C4-2B (cell line): ENCODE results near the gene PPP1R11.
A peak's percentile ranks its signal among the peaks of the same experiment; 100 is the strongest.
"Not testable (repeated sequence)": the region's sequence is repeated elsewhere in the genome, so short reads cannot be mapped to it uniquely, and the experiment has no call there.

Source experiments
- H3K27ac ChIP-seq: fragments of 450-650 bp; 2 replicates; pipeline ENCODE4 v1.5.1; 2017
- ZFX ChIP-seq: fragments of 450-650 bp; IDR thresholded peaks from 2 replicates; pipeline ENCODE4 v1.6.1; 2017
- TF ChIP-seq, protein P1 (sequence below): fragments of 450-650 bp; conservative IDR thresholded peaks from 2 replicates; pipeline ENCODE4 v1.5.1; 2017; ENCODE audit warnings: mild to moderate bottlenecking

The PPP1R11 gene

DNA sequence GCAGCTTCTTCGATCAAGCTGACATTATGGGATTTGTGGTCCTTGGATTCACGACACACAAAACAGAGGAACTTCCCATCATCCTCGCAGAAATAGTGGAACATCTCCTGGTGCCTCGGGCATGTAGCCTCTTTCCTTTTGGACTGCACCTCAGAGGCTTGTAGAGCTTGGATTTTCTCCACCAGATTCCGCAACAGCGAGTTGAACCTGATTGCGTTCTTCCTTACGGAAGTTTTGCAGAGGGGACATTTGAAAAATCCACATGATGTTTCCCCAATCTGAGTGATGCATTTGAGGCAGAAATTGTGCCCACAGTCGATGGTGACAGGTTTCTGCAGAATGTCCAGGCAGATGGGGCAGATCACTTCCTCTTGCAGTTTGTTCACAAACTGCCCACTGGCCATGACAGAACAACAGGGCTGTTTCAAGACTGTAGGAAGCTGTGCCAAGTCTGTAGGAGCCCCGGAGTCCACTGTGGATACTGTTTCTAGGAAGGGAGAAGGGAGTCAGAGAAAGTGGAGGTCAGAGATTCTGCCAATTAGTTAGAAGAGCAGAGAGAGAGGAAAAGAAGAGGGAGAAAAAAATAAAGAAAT lies 45.5 kb downstream of the PPP1R11 start:
- TF ChIP-seq ZFX = no peak
- TF ChIP-seq, protein P1, sequence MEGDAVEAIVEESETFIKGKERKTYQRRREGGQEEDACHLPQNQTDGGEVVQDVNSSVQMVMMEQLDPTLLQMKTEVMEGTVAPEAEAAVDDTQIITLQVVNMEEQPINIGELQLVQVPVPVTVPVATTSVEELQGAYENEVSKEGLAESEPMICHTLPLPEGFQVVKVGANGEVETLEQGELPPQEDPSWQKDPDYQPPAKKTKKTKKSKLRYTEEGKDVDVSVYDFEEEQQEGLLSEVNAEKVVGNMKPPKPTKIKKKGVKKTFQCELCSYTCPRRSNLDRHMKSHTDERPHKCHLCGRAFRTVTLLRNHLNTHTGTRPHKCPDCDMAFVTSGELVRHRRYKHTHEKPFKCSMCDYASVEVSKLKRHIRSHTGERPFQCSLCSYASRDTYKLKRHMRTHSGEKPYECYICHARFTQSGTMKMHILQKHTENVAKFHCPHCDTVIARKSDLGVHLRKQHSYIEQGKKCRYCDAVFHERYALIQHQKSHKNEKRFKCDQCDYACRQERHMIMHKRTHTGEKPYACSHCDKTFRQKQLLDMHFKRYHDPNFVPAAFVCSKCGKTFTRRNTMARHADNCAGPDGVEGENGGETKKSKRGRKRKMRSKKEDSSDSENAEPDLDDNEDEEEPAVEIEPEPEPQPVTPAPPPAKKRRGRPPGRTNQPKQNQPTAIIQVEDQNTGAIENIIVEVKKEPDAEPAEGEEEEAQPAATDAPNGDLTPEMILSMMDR = no peak
- H3K27ac ChIP-seq = no peak overlapping the region

DNA sequence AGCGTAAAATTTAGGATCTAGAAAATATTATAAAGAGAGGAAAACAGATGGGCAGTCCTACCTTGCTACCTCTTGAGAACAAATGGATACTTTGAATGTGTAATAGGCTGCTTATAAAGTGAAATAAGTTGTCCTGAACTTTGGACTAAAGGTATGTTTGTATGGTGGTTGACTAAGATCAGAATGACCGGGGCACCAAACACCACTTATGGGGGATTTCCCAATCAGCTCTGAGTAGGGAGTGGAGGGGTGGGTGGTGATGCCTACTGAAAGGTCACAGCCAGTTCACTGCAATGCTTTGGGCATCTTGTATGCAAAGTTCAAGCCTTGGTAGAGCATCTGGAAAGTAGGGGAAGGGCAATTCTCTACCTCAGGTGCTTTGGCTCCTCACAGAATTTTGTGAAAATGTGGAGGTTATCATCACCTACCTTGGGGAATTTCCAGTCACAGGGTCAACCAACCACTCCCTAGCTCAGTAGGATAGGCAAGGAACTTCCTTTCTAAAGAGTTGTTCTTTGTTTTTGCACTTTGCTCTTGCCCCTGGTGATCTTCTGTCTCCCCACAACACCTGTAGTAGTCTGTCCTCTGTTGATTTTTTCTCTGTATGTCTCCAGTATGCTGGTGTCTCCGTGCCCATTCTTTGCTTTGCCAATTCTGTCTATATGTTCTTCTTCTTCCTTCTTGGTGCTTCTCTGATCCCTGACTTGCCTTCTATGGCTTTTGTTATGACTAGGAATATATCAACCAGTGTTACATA lies 46.2 kb downstream of the PPP1R11 start, which contains the start of gene TRIM31:
Gene TRIM31 (minus strand): TSS at position 88 of the 757 bp plus-strand sequence. CDS start 285 bp downstream, outside the sequence.
- TF ChIP-seq ZFX = no peak
- TF ChIP-seq, protein P1 = no peak
- H3K27ac ChIP-seq = no peak within 1 kb of the TSS

DNA sequence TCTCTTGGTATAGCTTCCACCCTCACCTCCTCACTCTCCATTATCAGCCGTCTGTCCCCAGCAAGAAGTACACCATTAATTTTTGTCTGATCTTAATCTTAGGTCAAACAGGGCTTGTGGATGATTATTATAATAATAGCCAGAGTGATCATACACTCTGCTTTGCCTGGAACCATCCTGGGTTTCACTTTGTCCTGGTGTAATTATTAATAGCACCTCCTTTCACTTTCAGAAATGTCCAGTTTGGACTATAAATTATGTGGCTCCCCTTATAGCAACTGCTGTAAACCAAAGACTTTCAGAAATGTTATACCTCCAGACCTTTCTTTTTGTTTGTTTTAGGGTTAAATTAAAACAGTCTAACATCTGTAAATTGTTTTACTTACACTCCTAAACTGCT lies 46.8 kb downstream of the PPP1R11 start:
- no peak overlapping the region for H3K27ac ChIP-seq
- no peak for TF ChIP-seq ZFX
- TF ChIP-seq, protein P1 = no peak

DNA sequence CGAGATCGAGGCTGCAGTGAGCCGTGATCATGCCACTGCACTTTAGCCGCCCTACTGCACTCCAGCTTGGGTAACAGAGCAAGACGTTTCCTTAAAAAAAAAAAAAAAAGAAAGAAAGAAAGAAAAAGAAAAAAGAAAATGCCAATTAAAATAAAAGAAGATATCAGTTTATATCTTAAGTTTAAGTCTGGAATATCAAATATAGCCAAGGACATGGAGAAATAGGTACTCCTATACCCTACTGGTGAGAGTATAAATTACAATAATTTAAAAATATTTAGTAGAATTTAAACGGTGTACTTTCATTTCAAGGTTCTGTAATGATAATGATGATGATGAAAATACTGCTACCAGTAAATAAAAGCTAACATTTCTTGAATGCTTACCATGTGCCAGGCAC lies 49.7 kb downstream of the PPP1R11 start:
- H3K27ac ChIP-seq = no peak overlapping the region
- TF ChIP-seq ZFX = no peak
- TF ChIP-seq, protein P1 = peak; percentile 35

DNA sequence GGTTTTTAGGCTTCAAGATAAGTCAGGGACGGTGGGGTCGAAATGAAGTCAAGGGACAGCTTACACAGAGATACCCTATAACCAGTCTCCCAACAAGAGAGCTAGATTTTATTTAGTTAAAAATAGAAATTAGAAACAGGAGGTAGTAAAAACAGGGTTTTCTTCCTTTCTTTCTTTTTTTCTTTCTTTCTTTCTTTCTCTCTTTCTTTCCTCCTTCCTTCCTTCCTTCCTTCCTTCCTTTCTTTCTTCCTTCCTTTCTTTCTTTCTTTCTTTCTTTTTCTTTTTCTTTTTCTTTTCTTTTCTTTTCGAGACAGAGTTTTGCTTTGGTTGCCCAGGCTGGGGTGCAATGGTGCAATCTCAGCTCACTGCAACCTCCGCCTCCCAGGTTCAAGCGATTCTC lies 51.7 kb downstream of the PPP1R11 start:
- H3K27ac ChIP-seq = not testable (repeated sequence)
